Bronchial epithelial cell (primary cell): ENCODE measurements around the gene BICD2. TPM values are rescaled to one million over a fixed set of nuclear protein-coding genes. Genes with fewer than 3 reads are reported as not detected.
A peak's percentile ranks its signal among the peaks of the same experiment; 100 is the strongest.
"Not testable (repeated sequence)": the region's sequence is repeated elsewhere in the genome, so short reads cannot be mapped to it uniquely, and the experiment has no call there.

ENCODE experiments used
- DNase-seq: peaks from one replicate; pipeline ENCODE4 v3.0.0-alpha.2; 2010; ENCODE audit warnings: low read depth
- FAIRE-seq: peaks from 2 replicates; lab custom pipeline; 2011; peaks lifted over from hg19 to GRCh38; lab: Jason Lieb, UNC
- H3K27me3 ChIP-seq: 2 replicates; pipeline ENCODE4 v1.5.1; 2011; ENCODE audit warnings: low read length; ENCODE audit not compliant: control insufficient read depth, insufficient read depth
- H3K36me3 ChIP-seq: 2 replicates; pipeline ENCODE4 v1.5.1; 2011; ENCODE audit warnings: low read length; ENCODE audit not compliant: control insufficient read depth, insufficient read depth
- H3K4me3 ChIP-seq: 2 replicates; pipeline ENCODE4 v1.5.1; 2011; ENCODE audit warnings: mild to moderate bottlenecking, low read depth, low read length, control low read depth
- total RNA-seq: library from RNA; depleted of rRNA; stranded (reverse); fragments of >200 nt; gene quantifications from 2 replicates; pipeline ENCODE4 v1.2.1, GENCODE V29; 2014
- TF ChIP-seq, protein P1 (sequence below): IDR thresholded peaks from 2 replicates; pipeline ENCODE4 v1.5.1; 2011; ENCODE audit warnings: mild to moderate bottlenecking, moderate library complexity, low read length, control low read depth, inconsistent platforms; ENCODE audit not compliant: insufficient read depth, severe bottlenecking

BICD2 gene
- total RNA-seq, 1 donor from 2014 or later: 92.7 TPM

GRCh38 chr9:92804727-92805126 lies 40.1 kb upstream of the BICD2 start:
- peak; percentile 47 for FAIRE-seq
- peaks cover 30% of the 10 kb centered on the region for H3K27me3 ChIP-seq
- H3K4me3 ChIP-seq: no peak overlapping the region
- TF ChIP-seq, protein P1, sequence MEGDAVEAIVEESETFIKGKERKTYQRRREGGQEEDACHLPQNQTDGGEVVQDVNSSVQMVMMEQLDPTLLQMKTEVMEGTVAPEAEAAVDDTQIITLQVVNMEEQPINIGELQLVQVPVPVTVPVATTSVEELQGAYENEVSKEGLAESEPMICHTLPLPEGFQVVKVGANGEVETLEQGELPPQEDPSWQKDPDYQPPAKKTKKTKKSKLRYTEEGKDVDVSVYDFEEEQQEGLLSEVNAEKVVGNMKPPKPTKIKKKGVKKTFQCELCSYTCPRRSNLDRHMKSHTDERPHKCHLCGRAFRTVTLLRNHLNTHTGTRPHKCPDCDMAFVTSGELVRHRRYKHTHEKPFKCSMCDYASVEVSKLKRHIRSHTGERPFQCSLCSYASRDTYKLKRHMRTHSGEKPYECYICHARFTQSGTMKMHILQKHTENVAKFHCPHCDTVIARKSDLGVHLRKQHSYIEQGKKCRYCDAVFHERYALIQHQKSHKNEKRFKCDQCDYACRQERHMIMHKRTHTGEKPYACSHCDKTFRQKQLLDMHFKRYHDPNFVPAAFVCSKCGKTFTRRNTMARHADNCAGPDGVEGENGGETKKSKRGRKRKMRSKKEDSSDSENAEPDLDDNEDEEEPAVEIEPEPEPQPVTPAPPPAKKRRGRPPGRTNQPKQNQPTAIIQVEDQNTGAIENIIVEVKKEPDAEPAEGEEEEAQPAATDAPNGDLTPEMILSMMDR: no peak
- no peak for DNase-seq
- no peaks in the 10 kb centered on the region for H3K36me3 ChIP-seq

GRCh38 chr9:92798358-92798757 lies 33.7 kb upstream of the BICD2 start:
- TF ChIP-seq, protein P1: no peak
- Histone ChIP-seq H3K27me3 (no peaks in the 10 kb centered on the region), H3K36me3 (no peaks in the 10 kb centered on the region), H3K4me3 (no peak overlapping the region)
- no peak for DNase-seq
- FAIRE-seq: no peak

DNA sequence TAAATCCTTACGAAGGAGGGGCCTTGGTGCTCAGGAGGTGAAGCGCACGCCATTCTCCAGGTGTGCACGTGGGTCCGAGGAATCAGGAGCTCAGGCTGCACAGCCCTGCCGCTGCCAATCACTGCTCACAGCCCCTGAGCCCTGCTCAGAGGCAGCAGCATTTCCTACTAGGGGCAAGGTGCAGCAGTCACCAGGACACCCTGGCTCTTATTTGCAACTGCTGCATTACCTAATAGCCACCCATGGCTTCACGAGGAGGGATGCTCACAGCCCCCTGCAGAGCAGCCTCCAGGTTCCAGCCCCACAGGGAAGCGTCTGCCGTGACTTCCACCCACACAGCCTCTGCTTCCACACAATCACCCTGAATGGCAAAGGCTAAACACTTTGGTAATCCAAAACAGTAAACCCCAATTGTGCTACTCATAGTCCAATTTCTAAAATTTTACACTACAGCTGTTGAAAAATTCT lies 31.7 kb upstream of the BICD2 start:
- H3K36me3 ChIP-seq, H3K4me3 ChIP-seq, DNase-seq, H3K27me3 ChIP-seq, FAIRE-seq: not testable (repeated sequence)

DNA sequence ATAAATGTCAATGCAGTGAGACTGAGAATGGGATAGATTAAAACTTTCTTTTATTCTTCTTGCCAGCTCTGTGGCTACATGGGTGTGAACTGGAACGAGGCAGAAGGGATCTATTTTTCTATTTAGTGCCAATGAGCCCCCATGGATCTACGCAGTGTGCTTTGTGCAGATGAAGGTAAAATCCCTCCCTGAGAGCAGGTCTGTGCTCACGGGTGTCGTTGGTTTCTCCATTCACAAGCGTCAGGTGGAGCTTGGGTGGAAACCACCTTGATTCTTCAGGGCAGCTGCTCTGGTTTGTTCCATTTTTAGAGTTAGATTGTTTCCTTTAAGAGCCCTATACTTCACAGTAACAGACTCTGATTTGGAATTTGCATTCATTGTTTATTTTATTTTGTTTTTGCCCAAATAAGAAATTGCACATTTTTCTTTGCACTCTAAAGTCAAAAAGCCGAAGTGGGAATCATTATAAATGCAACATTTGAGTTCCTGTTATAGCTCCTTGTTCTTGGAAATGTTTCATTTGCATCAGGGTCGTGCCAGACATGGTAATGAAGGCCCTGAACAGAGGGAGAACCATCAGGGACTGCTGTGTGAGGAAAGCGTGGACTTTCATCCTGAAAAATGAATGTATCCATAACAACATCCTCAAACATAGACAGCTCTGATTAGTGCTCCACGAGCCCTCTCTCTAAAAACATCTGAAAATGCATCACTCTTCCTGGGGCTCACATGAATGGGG lies 31.1 kb upstream of the BICD2 start:
- DNase-seq: no peak
- TF ChIP-seq, protein P1: no peak
- Histone ChIP-seq H3K36me3 (no peaks in the 10 kb centered on the region), H3K27me3 (no peaks in the 10 kb centered on the region), H3K4me3 (no peak overlapping the region)
- no peak for FAIRE-seq

DNA sequence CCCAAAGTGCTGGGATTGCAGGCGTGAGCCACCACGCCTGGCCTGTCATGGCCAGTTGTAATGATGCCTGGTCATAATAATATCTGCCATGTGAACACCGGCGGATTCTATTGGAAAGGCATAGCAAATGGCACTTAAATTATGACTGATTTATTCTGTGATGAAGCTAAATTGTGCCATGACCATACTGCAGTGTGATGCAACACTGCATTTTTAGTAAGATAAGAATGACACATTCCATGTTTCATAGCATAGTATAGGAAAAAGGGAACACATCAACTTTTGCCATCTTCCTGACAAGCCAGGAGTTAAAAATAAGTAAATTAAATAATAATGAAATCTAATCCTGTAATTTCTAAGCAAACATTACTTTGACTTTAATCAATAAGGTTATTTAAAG lies 30.4 kb upstream of the BICD2 start:
- Histone ChIP-seq H3K4me3 (no peak overlapping the region), H3K36me3 (no peaks in the 10 kb centered on the region), H3K27me3 (no peaks in the 10 kb centered on the region)
- TF ChIP-seq, protein P1: no peak
- FAIRE-seq: no peak
- peak; percentile 27 for DNase-seq

DNA sequence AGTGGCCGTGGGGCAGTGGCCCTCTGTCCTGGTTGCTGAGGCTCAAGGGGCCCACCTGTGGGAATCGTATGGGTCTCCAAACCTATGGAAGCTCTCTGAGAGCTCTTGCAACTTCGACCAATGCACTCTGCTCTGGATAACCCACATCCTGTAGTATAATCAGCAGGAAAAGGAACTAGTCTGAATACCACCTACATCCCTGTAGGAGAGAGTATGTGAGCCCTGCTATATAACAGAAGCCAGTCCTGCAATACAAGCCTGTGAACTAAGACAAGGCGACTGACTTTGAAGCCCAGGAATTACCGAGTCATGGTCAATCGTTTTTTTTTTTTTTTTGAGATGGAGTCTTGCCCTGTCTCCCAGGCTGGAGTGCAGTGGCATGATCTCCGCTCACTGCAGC lies 29.8 kb upstream of the BICD2 start:
- Histone ChIP-seq H3K27me3 (no peaks in the 10 kb centered on the region), H3K36me3 (no peaks in the 10 kb centered on the region), H3K4me3 (no peak overlapping the region)
- no peak for FAIRE-seq
- TF ChIP-seq, protein P1: no peak
- no peak for DNase-seq
